Endothelial cell of umbilical vein (primary cell): ENCODE results near the gene PIM3. TPM values are rescaled to one million over a fixed set of nuclear protein-coding genes. Genes with fewer than 3 reads are reported as not detected.

Experiments used
- BruUV-seq: library from RNA; stranded (reverse); fragments of 400-500 nt; replicated peaks from 2 replicates; lab custom pipeline; 2021; lab: Mats Ljungman, UMichigan
- CTCF ChIA-PET: fragments of 300-600, 350-600 bp; sonication (Branson Sonifier 250); formaldehyde crosslinking; loops from one replicate; lab custom pipeline; 2021; ENCODE audit warnings: antibody characterized with exemption, inconsistent platforms; lab: Charles Lee
- POLR2A ChIA-PET: fragments of 300-600, 350-600 bp; sonication (Branson Sonifier 250); formaldehyde crosslinking; loops from one replicate; lab custom pipeline; 2021; ENCODE audit warnings: antibody characterized with exemption, inconsistent platforms; lab: Charles Lee
- DNase-seq: peaks from one replicate; pipeline ENCODE4 v3.0.0-alpha.2; 2011; ENCODE audit warnings: low read depth, low spot score
- FAIRE-seq: peaks from 2 replicates; lab custom pipeline; 2011; peaks lifted over from hg19 to GRCh38; lab: Jason Lieb, UNC
- H2AFZ ChIP-seq: 2 replicates; pipeline ENCODE4 v1.6.0; 2012; ENCODE audit warnings: low read depth, low read length, control low read depth, inconsistent platforms
- H3K27ac ChIP-seq: 2 replicates; pipeline ENCODE4 v1.5.1; 2011; ENCODE audit warnings: low read depth, mild to moderate bottlenecking, control low read depth, low read length, moderate library complexity; ENCODE audit not compliant: insufficient read depth
- H3K27me3 ChIP-seq, 2 experiments: 2 replicates each; pipeline versions ENCODE4 v1.6.0 to v1.6.1; 2011; ENCODE audit warnings: low read length in 2 of 2, mixed read lengths in 1 of 2; ENCODE audit not compliant: control insufficient read depth in 2 of 2, insufficient read depth in 2 of 2
- H3K36me3 ChIP-seq, 2 experiments: 2 replicates in 1 of 2; 3 replicates in 1 of 2; pipeline ENCODE4 v1.5.1; 2011; ENCODE audit warnings: low read length in 2 of 2, mild to moderate bottlenecking in 1 of 2, moderate library complexity in 1 of 2; ENCODE audit not compliant: control insufficient read depth in 2 of 2, insufficient read depth in 2 of 2; ENCODE audit errors: extremely low read depth in 1 of 2
- H3K4me1 ChIP-seq: 3 replicates; pipeline ENCODE4 v1.5.1; 2011; ENCODE audit warnings: mild to moderate bottlenecking, low read length; ENCODE audit not compliant: control insufficient read depth, insufficient read depth; ENCODE audit errors: extremely low read depth
- H3K4me2 ChIP-seq: 2 replicates; pipeline ENCODE4 v1.6.1; 2011; ENCODE audit warnings: low read length, control low read depth, mixed read lengths; ENCODE audit not compliant: insufficient read depth
- H3K4me3 ChIP-seq, 3 experiments: fragments of 200-600 bp in 1 of 3; sonication (generic), shearing (Covaris generic) in 1 of 3; replicated peaks in 1 of 3; 2 replicates each; pipeline ENCODE4 v1.5.1; 2011 to 2016; ENCODE audit warnings: control low read depth in 3 of 3, low read length in 3 of 3, mild to moderate bottlenecking in 2 of 3, inconsistent platforms in 1 of 3, low read depth in 1 of 3, moderate library complexity in 1 of 3; ENCODE audit not compliant: insufficient read depth in 1 of 3
- H3K79me2 ChIP-seq: 2 replicates; pipeline ENCODE4 v1.6.0; 2012; ENCODE audit warnings: low read length, inconsistent platforms; ENCODE audit not compliant: control insufficient read depth, insufficient read depth
- H3K9ac ChIP-seq: replicated peaks from 2 replicates; pipeline ENCODE3; 2011; ENCODE audit warnings: low read length, control low read depth; ENCODE audit not compliant: insufficient read depth; ENCODE audit errors: extremely low read depth
- H3K9me1 ChIP-seq: replicated peaks from 3 replicates; pipeline ENCODE4 v1.6.0; 2011; ENCODE audit warnings: mild to moderate bottlenecking, low read length; ENCODE audit not compliant: control insufficient read depth, insufficient read depth; ENCODE audit errors: extremely low read depth
- H3K9me3 ChIP-seq: replicated peaks from 2 replicates; pipeline ENCODE4 v1.5.1; 2012; ENCODE audit warnings: low read length, inconsistent platforms; ENCODE audit not compliant: control insufficient read depth, insufficient read depth
- H4K20me1 ChIP-seq: replicated peaks from 2 replicates; pipeline ENCODE3; 2011; ENCODE audit warnings: mild to moderate bottlenecking, low read length; ENCODE audit not compliant: control insufficient read depth, insufficient read depth; ENCODE audit errors: extremely low read depth
- EZH2 ChIP-seq: IDR thresholded peaks from 2 replicates; pipeline ENCODE4 v1.6.1; 2012; ENCODE audit warnings: borderline replicate concordance, low read depth, mild to moderate bottlenecking, moderate library complexity, low read length, inconsistent platforms; ENCODE audit not compliant: severe bottlenecking
- FOS ChIP-seq: IDR thresholded peaks from 2 replicates; pipeline ENCODE4 v1.6.1; 2011; ENCODE audit warnings: mild to moderate bottlenecking, low read length, moderate library complexity, borderline replicate concordance; ENCODE audit not compliant: insufficient read depth
- GATA2 ChIP-seq: IDR thresholded peaks from 2 replicates; pipeline ENCODE4 v1.7.0; 2011; ENCODE audit warnings: low read depth, mild to moderate bottlenecking, moderate library complexity, mixed read lengths, low read length; ENCODE audit not compliant: insufficient read length, insufficient read depth
- JUN ChIP-seq: IDR thresholded peaks from 2 replicates; pipeline ENCODE4 v1.6.1; 2011; ENCODE audit warnings: borderline replicate concordance, low read depth; ENCODE audit not compliant: insufficient read length, insufficient read depth
- MYC ChIP-seq: IDR thresholded peaks from one replicate; pipeline ENCODE4 v1.6.1; 2011; ENCODE audit warnings: mild to moderate bottlenecking, low read depth, low read length
- POLR2A ChIP-seq: IDR thresholded peaks from 2 replicates; pipeline ENCODE4 v1.6.1; 2012; ENCODE audit warnings: low read depth, mild to moderate bottlenecking, control low read depth, low read length
- POLR2AphosphoS5 ChIP-seq: IDR thresholded peaks from 2 replicates; pipeline ENCODE4 v1.6.1; 2012; ENCODE audit warnings: low read depth, mild to moderate bottlenecking, control low read depth, low read length, moderate library complexity; ENCODE audit not compliant: insufficient read depth
- dilution Hi-C: fragments of 300-500 bp; cut with MboI; formaldehyde crosslinking; loops from one replicate; pipeline ENCODE4 v1.15.0; 2019; ENCODE audit warnings: low sequenced_read_pairs; ENCODE audit not compliant: extremely low pct_ligation_motif_present
- intact Hi-C: fragments of 100-400 bp; cut with micrococcal nuclease; formaldehyde crosslinking; loops from one replicate; pipeline ENCODE4 v1.10.0; 2022
- polyA plus RNA-seq, 4 experiments: library from polyadenylated mRNA; depleted of rRNA in 3 of 4; stranded (reverse) in 3 of 4; unstranded in 1 of 4; fragments of >200 nt; gene quantifications; 2 replicates each; pipeline versions ENCODE4 v1.2.1 to v1.2.3, GENCODE V29; 2011 to 2012; ENCODE audit warnings: missing spikeins in 1 of 4
- total RNA-seq: library from RNA; stranded (reverse); gene quantifications from 2 replicates; pipeline ENCODE4 v1.2.3, GENCODE V29; 2021
- TF ChIP-seq, protein P1 (sequence below): IDR thresholded peaks from 2 replicates; pipeline ENCODE4 v1.6.1; 2011; ENCODE audit not compliant: insufficient read depth, insufficient read length
- TF ChIP-seq, protein P2 (sequence below), 2 donors: IDR thresholded peaks; 1 replicate in 1 of 2; 2 replicates in 1 of 2; pipeline ENCODE4 v1.5.1; 2011; ENCODE audit warnings: low read length in 2 of 2, mild to moderate bottlenecking in 2 of 2, moderate library complexity in 2 of 2, control low read depth in 1 of 2, inconsistent platforms in 1 of 2, low read depth in 1 of 2; ENCODE audit not compliant: insufficient read depth in 1 of 2; ENCODE audit errors: extremely low read depth in 1 of 2

The PIM3 gene
- total and polyA plus RNA-seq, 2 donors (not counting 3 experiments of a cell fraction or from before 2014, with no cell fraction given): 131 to 185 TPM

DNA sequence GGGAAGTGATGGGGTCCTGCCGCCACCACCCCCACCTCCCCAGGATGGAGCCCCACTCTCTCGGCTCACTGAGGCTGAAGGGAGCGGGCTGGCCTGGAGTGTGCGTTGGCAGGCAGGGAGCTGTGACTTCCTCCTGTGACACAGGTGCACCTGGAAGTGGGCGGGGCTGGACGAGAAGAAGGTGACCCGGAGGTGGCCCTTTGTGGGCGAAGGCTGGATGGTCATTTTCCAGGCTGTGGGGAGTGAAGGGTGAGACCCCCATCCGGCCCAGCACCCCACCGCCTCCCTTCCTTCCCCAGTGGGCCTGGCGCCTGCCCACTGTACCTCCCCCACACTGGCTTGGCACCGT is 36.7 kb downstream of the PIM3 start:
- no peak for FAIRE-seq
- H3K36me3 ChIP-seq: no peaks in the 10 kb centered on the region
- no TSS peak for BruUV-seq
- no peak overlapping the region for H3K4me2 ChIP-seq
- H4K20me1 ChIP-seq: no peaks in the 10 kb centered on the region
- no peak overlapping the region for H3K27ac ChIP-seq
- H3K4me3 ChIP-seq: no peak overlapping the region
- no peak for TF ChIP-seq POLR2A
- TF ChIP-seq POLR2AphosphoS5: no peak
- TF ChIP-seq, protein P1, sequence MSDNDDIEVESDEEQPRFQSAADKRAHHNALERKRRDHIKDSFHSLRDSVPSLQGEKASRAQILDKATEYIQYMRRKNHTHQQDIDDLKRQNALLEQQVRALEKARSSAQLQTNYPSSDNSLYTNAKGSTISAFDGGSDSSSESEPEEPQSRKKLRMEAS: no peak
- no peak for TF ChIP-seq JUN
- no peak for TF ChIP-seq MYC
- no peak for TF ChIP-seq EZH2
- no peak for TF ChIP-seq FOS
- TF ChIP-seq GATA2: no peak
- TF ChIP-seq, protein P2, sequence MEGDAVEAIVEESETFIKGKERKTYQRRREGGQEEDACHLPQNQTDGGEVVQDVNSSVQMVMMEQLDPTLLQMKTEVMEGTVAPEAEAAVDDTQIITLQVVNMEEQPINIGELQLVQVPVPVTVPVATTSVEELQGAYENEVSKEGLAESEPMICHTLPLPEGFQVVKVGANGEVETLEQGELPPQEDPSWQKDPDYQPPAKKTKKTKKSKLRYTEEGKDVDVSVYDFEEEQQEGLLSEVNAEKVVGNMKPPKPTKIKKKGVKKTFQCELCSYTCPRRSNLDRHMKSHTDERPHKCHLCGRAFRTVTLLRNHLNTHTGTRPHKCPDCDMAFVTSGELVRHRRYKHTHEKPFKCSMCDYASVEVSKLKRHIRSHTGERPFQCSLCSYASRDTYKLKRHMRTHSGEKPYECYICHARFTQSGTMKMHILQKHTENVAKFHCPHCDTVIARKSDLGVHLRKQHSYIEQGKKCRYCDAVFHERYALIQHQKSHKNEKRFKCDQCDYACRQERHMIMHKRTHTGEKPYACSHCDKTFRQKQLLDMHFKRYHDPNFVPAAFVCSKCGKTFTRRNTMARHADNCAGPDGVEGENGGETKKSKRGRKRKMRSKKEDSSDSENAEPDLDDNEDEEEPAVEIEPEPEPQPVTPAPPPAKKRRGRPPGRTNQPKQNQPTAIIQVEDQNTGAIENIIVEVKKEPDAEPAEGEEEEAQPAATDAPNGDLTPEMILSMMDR (IDR thresholded peaks at IDR 0.05; ENCODE audit: extremely low read depth in 1 of 2, insufficient read depth in 1 of 2, low read depth in 1 of 2, low read length in 2 of 2): no peak
- H3K27me3 ChIP-seq: no peaks in the 10 kb centered on the region
- ChIA-PET CTCF (interaction anchor here (1.2 kb wide), 1 partner anchor 33 kb away, joined by 5 read pairs; no protein-coding TSS in a partner anchor), POLR2A (no interaction called here)
- no peaks in the 10 kb centered on the region for H3K9me3 ChIP-seq
- no peaks in the 10 kb centered on the region for H3K79me2 ChIP-seq
- no peak for DNase-seq
- H3K9ac ChIP-seq: no peak overlapping the region
- intact Hi-C loops (no loop called here), dilution Hi-C loops (no loop called here)
- H2AFZ ChIP-seq: no peak overlapping the region
- H3K9me1 ChIP-seq: no peaks in the 10 kb centered on the region
- no peaks in the 10 kb centered on the region for H3K4me1 ChIP-seq
